ENCODE measurements around the gene ZNF304. TPM values are rescaled to one million over a fixed set of nuclear protein-coding genes. Genes with fewer than 3 reads are reported as not detected.

Gene ZNF304
- total RNA-seq, 1 donor from 2014 or later = 5.9 TPM

GRCh38 chr19:57342582-57342981, 8.5 kb upstream of the ZNF304 start:
- Histone ChIP-seq H3K27ac (no peak overlapping the region), H3K9me3 (peaks cover 0 to 23% of the 10 kb centered on the region in 2 donors), H3K4me3 (no peak overlapping the region), H3K36me3 (no peaks in the 10 kb centered on the region), H3K27me3 (no peaks in the 10 kb centered on the region), H3K4me1 (no peaks in the 10 kb centered on the region)
- TF ChIP-seq, protein P1, sequence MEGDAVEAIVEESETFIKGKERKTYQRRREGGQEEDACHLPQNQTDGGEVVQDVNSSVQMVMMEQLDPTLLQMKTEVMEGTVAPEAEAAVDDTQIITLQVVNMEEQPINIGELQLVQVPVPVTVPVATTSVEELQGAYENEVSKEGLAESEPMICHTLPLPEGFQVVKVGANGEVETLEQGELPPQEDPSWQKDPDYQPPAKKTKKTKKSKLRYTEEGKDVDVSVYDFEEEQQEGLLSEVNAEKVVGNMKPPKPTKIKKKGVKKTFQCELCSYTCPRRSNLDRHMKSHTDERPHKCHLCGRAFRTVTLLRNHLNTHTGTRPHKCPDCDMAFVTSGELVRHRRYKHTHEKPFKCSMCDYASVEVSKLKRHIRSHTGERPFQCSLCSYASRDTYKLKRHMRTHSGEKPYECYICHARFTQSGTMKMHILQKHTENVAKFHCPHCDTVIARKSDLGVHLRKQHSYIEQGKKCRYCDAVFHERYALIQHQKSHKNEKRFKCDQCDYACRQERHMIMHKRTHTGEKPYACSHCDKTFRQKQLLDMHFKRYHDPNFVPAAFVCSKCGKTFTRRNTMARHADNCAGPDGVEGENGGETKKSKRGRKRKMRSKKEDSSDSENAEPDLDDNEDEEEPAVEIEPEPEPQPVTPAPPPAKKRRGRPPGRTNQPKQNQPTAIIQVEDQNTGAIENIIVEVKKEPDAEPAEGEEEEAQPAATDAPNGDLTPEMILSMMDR (IDR thresholded peaks at IDR 0.05) = no peak
- DNase-seq (ENCODE audit: low spot score in 2 of 2) = no peak
- intact Hi-C loops (cut with DNase I) = no loop called here

- Histone ChIP-seq H3K27ac (no peak overlapping the region), H3K36me3 (peaks cover 5 to 7% of the 10 kb centered on the region in 2 donors), H3K9me3 (peaks cover 2 to 10% of the 10 kb centered on the region in 2 donors), H3K27me3 (no peaks in the 10 kb centered on the region), H3K4me1 (peaks cover 0 to 8% of the 10 kb centered on the region in 2 donors), H3K4me3 (no peak overlapping the region)
- intact Hi-C loops (cut with DNase I) = no loop called here
- TF ChIP-seq, protein P1 (IDR thresholded peaks at IDR 0.05) = no peak
- DNase-seq (ENCODE audit: low spot score in 2 of 2) = no peak
These were observed 2.9 kb upstream of the ZNF304 start for GRCh38 chr19:57348136-57348535.

DNA sequence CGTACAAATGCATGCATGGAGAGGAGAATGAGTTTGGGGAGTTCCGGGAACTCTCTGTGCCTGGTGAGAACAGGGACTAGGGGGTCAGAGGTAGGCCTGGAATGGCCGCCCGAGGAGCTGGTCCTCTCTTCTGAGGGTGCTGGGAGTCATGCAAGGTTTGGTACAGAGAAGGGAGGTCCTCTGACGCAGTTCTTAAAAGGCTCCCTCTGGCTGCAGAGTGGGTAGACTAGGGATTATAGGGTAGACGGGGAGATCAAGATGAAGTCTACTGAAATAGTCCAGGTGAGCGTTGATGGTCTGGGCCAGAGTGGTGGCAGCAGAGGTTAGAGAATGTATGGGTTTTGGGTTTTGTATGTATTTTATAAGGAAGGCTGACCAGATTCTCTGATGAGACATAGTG, 796 bp downstream of the ZNF304 start:
- peaks cover 41 to 45% of the 10 kb centered on the region in 2 donors for H3K36me3 ChIP-seq
- H3K4me3 ChIP-seq = peak overlapping the region; percentile 71 to 75
- TF ChIP-seq, protein P1 (IDR thresholded peaks at IDR 0.05) = no peak
- no peaks in the 10 kb centered on the region for H3K27me3 ChIP-seq
- H3K4me1 ChIP-seq = peaks cover 0 to 8% of the 10 kb centered on the region in 2 donors
- intact Hi-C loops (cut with DNase I) = loop anchor here (1.0 to 5.0 kb wide), 2 partner anchors 37 to 70 kb away; partner anchors contain the start of genes ZNF460 and ZNF548
- peaks cover 37 to 47% of the 10 kb centered on the region in 2 donors for H3K9me3 ChIP-seq
- H3K27ac ChIP-seq = peak overlapping the region; percentile 56 to 72
- no peak for DNase-seq (ENCODE audit: low spot score in 2 of 2)

DNA sequence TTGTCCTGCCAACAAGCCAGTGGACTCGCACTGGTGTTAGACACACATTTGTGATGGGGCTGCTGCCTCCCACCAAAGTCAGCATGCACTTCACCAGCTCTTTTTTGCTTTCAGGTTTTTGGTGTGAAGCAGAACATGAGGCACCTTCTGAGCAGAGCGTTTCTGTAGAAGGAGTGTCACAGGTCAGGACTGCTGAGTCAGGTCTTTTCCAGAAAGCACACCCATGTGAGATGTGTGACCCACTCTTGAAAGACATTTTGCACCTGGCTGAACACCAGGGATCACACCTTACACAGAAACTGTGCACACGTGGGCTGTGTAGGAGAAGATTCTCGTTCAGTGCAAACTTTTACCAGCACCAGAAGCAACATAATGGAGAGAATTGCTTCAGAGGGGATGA, 4.8 kb downstream of the ZNF304 start:
- intact Hi-C loops (cut with DNase I) = no loop called here
- H3K27ac ChIP-seq = no peak overlapping the region
- TF ChIP-seq, protein P1 (IDR thresholded peaks at IDR 0.05) = no peak
- peaks cover 62 to 70% of the 10 kb centered on the region in 2 donors for H3K36me3 ChIP-seq
- peaks cover 64 to 88% of the 10 kb centered on the region in 2 donors for H3K9me3 ChIP-seq
- H3K4me3 ChIP-seq = no peak overlapping the region
- no peaks in the 10 kb centered on the region for H3K27me3 ChIP-seq
- peaks cover 0 to 8% of the 10 kb centered on the region in 2 donors for H3K4me1 ChIP-seq
- DNase-seq (ENCODE audit: low spot score in 2 of 2) = no peak

GRCh38 chr19:57357406-57357805, 6.3 kb downstream of the ZNF304 start:
- no peak for DNase-seq (ENCODE audit: low spot score in 2 of 2)
- Histone ChIP-seq H3K27me3 (no peaks in the 10 kb centered on the region), H3K4me1 (peaks cover 0 to 3% of the 10 kb centered on the region in 2 donors), H3K27ac (no peak overlapping the region), H3K4me3 (no peak overlapping the region), H3K36me3 (peaks cover 60 to 70% of the 10 kb centered on the region in 2 donors), H3K9me3 (peaks cover 64 to 94% of the 10 kb centered on the region in 2 donors)
- intact Hi-C loops (cut with DNase I) = no loop called here
- TF ChIP-seq, protein P1 (IDR thresholded peaks at IDR 0.05) = no peak

GRCh38 chr19:57359300-57359699, 8.2 kb downstream of the ZNF304 start:
- Histone ChIP-seq H3K4me1 (no peaks in the 10 kb centered on the region), H3K9me3 (peaks cover 52 to 75% of the 10 kb centered on the region in 2 donors), H3K36me3 (peaks cover 46 to 51% of the 10 kb centered on the region in 2 donors), H3K4me3 (no peak overlapping the region), H3K27ac (no peak overlapping the region), H3K27me3 (no peaks in the 10 kb centered on the region)
- no peak for DNase-seq (ENCODE audit: low spot score in 2 of 2)
- intact Hi-C loops (cut with DNase I) = no loop called here
- TF ChIP-seq, protein P1 (IDR thresholded peaks at IDR 0.05) = no peak

Data from ascending aorta (tissue), 2 donors.